ENCODE data around the gene C21orf58.

- TF ChIP-seq CTCF (IDR thresholded peaks at IDR 0.05), result no peak
- TF ChIP-seq POLR2A (IDR thresholded peaks at IDR 0.05), result no peak
- no peak for TF ChIP-seq POLR2AphosphoS5 (IDR thresholded peaks at IDR 0.05)
Observed at GRCh38 chr21:46346296-46347202, 22.9 kb upstream of the C21orf58 start.

All from breast epithelium (tissue), 3 donors.